DMS114 treated with DMSO at 0.1 percent for 48 hours (cell line): ENCODE data around the gene GGNBP2.
A peak's percentile ranks its signal among the peaks of the same experiment; 100 is the strongest.

Experiments
- DNase-seq: peaks from one replicate; lab custom pipeline; 2025; ENCODE audit not compliant: unreplicated experiment; lab: John Stamatoyannopoulos, UW

Gene GGNBP2

DNA sequence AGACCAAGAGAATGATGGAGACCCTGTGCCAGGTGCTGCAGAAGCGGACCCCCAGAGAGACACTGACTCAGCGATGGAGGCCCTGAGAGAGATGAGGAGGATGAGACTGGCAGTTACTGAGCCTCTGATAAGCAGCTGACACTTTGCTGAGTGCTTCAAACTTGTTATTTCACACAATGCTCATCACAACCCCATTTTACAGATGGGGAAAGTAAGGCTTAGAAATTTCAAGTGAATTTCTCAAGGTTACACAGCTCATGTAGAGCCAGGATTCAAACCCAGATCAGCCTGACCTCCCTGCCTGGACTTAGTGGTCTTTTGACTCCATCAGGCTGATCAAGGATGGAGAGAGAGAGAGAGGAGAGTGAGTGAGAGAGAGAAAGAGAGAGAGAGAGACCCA is 83.9 kb downstream of the GGNBP2 start:
- DNase-seq = no peak

DNA sequence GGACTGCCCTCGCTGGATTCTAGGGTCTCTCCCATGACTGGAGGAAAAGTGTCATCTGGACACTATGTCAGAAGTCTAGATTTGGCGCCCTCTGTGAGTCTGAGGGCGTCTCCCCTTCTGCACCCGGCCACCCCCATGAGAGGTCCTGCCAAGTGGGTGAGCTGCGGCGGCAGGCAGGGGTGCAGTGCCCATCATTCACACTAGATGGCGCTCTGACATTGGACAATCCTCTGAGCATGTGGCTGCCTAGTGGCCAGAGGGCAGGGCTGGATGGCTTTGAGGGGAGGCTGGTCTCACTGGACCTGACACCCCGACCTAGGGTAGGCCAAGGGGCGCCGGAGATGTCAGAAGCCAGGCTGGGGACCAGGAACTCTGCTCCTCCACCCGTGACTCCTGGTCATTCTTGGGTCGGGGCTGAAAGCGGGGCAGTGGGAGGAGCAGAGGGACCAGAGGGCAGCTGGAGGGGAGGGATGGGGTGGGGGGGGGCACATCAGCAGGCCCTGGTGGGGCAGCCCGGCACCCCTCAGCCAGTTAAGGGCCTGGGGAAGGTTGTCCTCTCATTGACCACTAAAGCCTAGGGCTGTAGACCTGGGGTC is 84.6 kb downstream of the GGNBP2 start:
- peak; percentile 47 for DNase-seq

DNA sequence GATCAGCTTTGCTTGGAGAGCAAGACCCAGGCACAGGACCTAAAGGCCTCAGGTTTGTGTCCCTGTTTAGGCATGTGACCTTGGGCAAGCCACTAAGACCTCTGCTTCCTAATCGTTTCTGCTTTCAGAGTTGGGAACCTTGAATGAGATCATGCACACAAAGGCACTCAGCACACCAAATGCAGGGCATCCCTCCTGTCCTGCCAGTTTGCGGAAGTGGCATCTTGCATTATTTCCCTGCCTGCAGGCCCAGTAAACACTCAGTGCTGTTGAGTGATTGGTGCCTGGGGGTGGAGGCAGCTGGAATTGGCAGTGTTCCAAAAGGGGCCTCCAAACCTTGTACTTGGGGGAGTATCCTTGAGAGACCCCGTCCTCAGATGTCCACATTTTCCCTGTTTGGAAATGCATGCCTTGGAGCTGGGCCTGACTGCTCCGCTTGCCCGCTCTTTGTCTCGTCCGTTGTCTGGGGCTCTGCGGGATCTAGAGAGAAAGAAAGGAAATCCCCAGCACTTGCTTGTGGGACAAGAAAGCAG is 85.3 kb downstream of the GGNBP2 start:
- no peak for DNase-seq

DNA sequence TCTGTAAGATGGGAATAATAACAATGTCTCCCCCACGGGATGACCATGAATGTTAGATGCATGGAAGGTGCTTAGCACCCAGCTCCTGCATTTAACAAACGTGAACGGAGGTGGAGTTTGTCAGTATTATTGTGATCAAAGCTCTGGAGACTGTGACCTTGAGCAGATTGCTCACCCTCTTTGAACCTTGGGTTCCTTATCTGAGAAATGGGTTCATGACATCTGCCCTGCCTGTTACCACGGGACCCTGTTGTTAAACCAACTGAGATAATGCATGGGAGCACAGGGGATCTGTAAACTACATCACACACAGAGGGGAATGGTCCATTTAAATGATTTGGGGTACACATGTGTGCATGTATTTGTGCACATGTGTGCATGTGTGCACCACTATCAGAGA is 86.3 kb downstream of the GGNBP2 start:
- no peak for DNase-seq

DNA sequence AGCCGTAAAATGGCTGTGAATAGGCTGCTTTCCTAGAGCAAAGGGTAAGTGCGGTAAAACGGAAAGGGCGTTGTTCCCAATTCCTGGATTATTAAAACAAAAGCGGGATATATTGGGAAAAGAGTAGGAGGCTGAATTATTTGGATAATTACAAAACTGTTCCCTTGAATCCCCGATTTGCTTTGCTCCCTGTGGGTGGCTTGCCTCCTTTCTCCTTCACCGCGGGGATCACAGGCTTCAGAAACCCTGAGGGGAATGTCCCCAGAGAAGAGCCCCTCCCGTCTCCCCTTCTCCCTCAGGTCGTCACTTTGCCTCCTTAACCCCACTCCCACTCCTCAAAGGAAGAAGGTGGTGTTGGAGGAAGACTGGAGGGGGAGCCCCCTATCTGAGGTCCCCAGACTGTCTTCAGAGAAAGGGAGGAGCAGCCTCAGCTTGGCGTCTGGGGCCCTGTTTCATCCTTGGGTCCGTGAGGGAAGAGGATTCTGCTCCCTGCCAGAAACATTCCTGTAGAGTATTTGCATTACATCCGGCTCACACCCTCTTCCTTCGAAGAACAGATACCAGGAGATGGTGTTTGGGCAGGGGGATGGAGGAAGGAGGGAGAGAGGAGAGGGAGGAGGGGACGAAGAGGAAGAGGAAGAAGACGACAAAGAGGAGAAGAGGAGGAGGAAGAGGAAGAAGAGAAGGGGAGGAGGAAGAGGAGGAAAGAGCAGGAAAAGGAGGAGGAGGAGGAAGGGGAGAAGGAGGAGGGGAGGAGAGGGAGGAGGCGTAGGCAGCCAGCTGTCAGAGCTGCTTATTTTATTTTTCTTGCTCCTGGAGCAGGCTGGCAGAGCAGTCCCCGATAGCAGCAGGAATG is 88.4 kb downstream of the GGNBP2 start:
- DNase-seq = no peak
